DOHH2 (cell line): Measurements from ENCODE around the gene TMEM115.

Experiments used
- EZH2phosphoT487 ChIP-seq: fragments of 200-600 bp; sonication (generic); IDR thresholded peaks from 2 replicates; pipeline ENCODE4 v1.6.1; 2017; ENCODE audit warnings: borderline replicate concordance, mild to moderate bottlenecking, antibody characterized with exemption, low read length, moderate library complexity, mixed read lengths
- TF ChIP-seq, protein P1 (sequence below): fragments of 200-600 bp; sonication (generic); IDR thresholded peaks from one replicate; pipeline ENCODE4 v1.5.1; 2014; ENCODE audit warnings: antibody characterized with exemption, mild to moderate bottlenecking, low read depth, low read length; ENCODE audit not compliant: poor library complexity, severe bottlenecking

DNA sequence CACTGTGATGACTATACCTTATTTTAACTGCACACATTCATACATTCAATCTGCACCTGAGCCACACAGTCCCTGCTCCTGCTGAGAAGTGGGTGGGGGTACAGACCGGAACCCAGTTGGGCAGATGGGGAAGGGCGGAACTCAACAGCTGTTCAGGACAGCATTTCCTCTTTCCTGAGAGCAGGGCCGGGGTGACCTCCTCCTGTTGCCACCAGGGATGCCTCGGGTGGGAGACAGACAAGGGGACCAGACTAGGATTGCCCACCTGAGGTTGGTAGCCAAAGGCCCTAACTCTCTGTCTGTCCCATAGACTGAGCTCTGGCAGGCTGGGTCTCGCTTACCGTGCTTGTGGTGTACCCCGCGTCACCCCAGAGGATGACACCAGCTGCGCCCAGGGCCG lies 40.7 kb downstream of the TMEM115 start:
- TF ChIP-seq, protein P1, sequence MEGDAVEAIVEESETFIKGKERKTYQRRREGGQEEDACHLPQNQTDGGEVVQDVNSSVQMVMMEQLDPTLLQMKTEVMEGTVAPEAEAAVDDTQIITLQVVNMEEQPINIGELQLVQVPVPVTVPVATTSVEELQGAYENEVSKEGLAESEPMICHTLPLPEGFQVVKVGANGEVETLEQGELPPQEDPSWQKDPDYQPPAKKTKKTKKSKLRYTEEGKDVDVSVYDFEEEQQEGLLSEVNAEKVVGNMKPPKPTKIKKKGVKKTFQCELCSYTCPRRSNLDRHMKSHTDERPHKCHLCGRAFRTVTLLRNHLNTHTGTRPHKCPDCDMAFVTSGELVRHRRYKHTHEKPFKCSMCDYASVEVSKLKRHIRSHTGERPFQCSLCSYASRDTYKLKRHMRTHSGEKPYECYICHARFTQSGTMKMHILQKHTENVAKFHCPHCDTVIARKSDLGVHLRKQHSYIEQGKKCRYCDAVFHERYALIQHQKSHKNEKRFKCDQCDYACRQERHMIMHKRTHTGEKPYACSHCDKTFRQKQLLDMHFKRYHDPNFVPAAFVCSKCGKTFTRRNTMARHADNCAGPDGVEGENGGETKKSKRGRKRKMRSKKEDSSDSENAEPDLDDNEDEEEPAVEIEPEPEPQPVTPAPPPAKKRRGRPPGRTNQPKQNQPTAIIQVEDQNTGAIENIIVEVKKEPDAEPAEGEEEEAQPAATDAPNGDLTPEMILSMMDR: no peak
- no peak for TF ChIP-seq EZH2phosphoT487
